ENCODE results near the gene TMEM266.

Gene TMEM266

DNA sequence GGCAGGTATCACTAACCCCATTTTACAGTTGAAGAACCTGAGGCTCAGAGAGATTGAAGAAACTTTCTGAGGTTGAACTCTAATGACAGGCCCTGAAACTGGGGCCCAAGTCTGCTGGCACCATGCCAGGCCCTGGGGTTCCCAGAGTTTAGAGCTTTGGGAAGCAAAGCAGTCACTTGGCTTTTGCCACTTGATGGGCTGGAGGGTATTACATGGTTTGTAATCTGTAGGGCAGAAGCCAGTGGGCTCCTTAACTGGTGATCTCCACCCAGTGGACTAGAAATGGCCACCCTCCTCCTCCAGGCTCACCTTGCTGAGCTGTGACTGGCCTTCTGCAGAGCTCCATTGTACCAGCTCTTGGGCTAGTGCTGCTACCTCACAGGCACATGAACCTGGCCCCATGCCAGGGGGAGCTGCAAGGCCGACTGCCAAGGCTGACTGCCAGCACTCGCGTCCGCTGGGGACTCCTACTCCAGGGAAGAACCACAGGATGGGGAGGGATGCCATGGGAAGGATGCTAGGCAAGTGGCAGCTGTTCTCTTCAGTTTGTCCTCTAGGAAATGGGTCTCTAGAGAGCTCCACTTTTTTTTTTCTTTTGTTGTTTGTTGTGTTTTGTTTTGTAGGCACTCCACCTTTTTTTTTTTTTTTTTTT is 146.7 kb downstream of the TMEM266 start:
- DNase-seq: no peak
- H3K27me3 ChIP-seq (replicated peaks; ENCODE audit: control insufficient read depth, insufficient read depth, low read length, poor library complexity, severe bottlenecking): no peaks in the 10 kb centered on the region
- no peaks in the 10 kb centered on the region for H3K4me1 ChIP-seq (ENCODE audit: control insufficient read depth, insufficient read depth, low read length, poor library complexity, severe bottlenecking)

GRCh38 chr15:76208084-76208785 is 148.4 kb downstream of the TMEM266 start:
- Histone ChIP-seq H3K27me3 (replicated peaks; ENCODE audit: control insufficient read depth, insufficient read depth, low read length, poor library complexity, severe bottlenecking) (no peaks in the 10 kb centered on the region), H3K27ac (ENCODE audit: insufficient read depth, low read length, poor library complexity, severe bottlenecking) (no peak overlapping the region), H3K4me1 (ENCODE audit: control insufficient read depth, insufficient read depth, low read length, poor library complexity, severe bottlenecking) (no peaks in the 10 kb centered on the region), H3K4me3 (ENCODE audit: insufficient read depth, low read depth, low read length, poor library complexity, severe bottlenecking) (no peak overlapping the region), H3K36me3 (ENCODE audit: control insufficient read depth, insufficient read depth, low read length) (peaks cover 22% of the 10 kb centered on the region), H3K9me3 (ENCODE audit: control insufficient read depth, low read length) (no peaks in the 10 kb centered on the region)
- DNase-seq: no peak

More for the DNA sequence above, 146.7 kb downstream of the TMEM266 start:
- Histone ChIP-seq H3K9me3 (ENCODE audit: control insufficient read depth, low read length) (no peaks in the 10 kb centered on the region), H3K27ac (ENCODE audit: insufficient read depth, low read length, poor library complexity, severe bottlenecking) (no peak overlapping the region), H3K4me3 (ENCODE audit: insufficient read depth, low read depth, low read length, poor library complexity, severe bottlenecking) (no peak overlapping the region), H3K36me3 (ENCODE audit: control insufficient read depth, insufficient read depth, low read length) (peaks cover 14% of the 10 kb centered on the region)

DNA sequence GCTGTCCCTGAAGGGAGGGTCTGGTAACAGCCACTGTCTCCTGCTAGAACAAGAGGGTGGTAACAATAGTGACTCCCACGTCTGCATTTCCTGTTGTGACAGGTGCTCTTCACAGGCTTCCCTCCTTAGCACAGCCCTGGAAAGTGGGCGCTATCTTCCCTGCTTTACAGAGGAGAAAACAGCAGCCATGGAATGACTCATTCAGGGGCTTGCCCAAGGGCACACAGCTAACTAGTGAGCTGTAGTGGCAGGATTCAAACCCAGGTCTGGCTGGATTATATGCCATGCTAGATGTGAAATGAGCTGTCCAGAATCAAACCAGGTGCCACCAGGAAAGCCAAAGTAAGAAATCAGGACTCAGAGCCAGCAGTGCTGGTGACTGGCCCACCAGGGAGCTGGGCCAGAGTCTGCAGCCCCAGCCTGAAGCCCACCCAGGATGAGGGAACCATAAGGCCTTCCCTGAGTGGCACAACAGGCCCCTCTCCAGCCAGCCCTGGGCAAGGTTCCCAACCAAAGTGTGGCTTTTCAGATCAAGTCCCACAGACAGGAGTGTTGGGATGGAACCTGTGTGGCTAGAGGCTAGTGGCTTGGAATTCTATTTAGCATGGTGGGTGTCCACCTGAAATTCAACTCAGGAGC is 149.1 kb downstream of the TMEM266 start:
- H3K4me1 ChIP-seq (ENCODE audit: control insufficient read depth, insufficient read depth, low read length, poor library complexity, severe bottlenecking): no peaks in the 10 kb centered on the region
- DNase-seq: no peak

DNA sequence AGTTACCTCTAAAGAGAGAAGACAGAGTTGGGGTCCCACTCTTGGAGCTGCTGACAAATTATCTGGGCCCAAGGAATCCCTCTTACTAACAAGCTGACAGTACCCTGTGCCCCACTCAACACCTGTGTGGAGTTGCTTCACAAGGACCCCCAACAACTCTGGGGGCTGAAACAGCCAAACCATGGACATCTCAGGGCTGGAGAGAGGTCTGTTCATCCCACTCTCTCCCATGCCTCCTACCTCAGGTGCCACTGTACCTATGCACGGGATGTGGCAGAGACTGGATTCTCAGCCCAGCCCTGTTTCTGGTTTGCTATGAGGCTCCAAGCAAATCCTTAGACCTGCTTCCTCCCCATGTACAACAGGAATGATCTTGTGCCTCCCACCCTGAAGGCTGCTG is 149.7 kb downstream of the TMEM266 start:
- Histone ChIP-seq H3K9me3 (ENCODE audit: control insufficient read depth, low read length) (no peaks in the 10 kb centered on the region), H3K4me1 (ENCODE audit: control insufficient read depth, insufficient read depth, low read length, poor library complexity, severe bottlenecking) (no peaks in the 10 kb centered on the region), H3K4me3 (ENCODE audit: insufficient read depth, low read depth, low read length, poor library complexity, severe bottlenecking) (no peak overlapping the region), H3K36me3 (ENCODE audit: control insufficient read depth, insufficient read depth, low read length) (peaks cover 25% of the 10 kb centered on the region), H3K27ac (ENCODE audit: insufficient read depth, low read length, poor library complexity, severe bottlenecking) (no peak overlapping the region), H3K27me3 (replicated peaks; ENCODE audit: control insufficient read depth, insufficient read depth, low read length, poor library complexity, severe bottlenecking) (no peaks in the 10 kb centered on the region)
- DNase-seq: no peak

More for the DNA sequence above, 149.1 kb downstream of the TMEM266 start:
- Histone ChIP-seq H3K27ac (ENCODE audit: insufficient read depth, low read length, poor library complexity, severe bottlenecking) (no peak overlapping the region), H3K36me3 (ENCODE audit: control insufficient read depth, insufficient read depth, low read length) (peaks cover 25% of the 10 kb centered on the region), H3K9me3 (ENCODE audit: control insufficient read depth, low read length) (no peaks in the 10 kb centered on the region), H3K27me3 (replicated peaks; ENCODE audit: control insufficient read depth, insufficient read depth, low read length, poor library complexity, severe bottlenecking) (no peaks in the 10 kb centered on the region), H3K4me3 (ENCODE audit: insufficient read depth, low read depth, low read length, poor library complexity, severe bottlenecking) (no peak overlapping the region)

DNA sequence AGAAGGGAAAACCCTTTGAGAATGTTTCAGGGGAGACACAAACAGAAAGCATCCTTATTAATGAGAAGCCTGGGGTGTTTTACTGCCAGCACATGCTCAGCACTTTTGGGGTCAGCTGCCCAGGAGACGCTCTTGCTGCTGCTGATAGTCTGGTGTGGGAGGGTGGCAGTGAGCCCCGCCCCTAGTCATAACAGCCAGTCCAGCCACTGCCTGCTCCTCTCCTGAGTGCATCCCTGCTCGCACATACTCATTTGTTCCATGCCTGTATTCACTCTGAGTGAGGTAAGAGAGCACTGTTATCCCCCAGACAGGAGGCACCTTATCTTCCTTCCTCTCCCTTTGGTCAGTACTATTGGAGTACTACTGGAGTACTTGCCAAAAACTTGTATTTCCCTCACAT is 150.2 kb downstream of the TMEM266 start:
- Histone ChIP-seq H3K4me3 (ENCODE audit: insufficient read depth, low read depth, low read length, poor library complexity, severe bottlenecking) (no peak overlapping the region), H3K27ac (ENCODE audit: insufficient read depth, low read length, poor library complexity, severe bottlenecking) (no peak overlapping the region), H3K4me1 (ENCODE audit: control insufficient read depth, insufficient read depth, low read length, poor library complexity, severe bottlenecking) (no peaks in the 10 kb centered on the region), H3K27me3 (replicated peaks; ENCODE audit: control insufficient read depth, insufficient read depth, low read length, poor library complexity, severe bottlenecking) (no peaks in the 10 kb centered on the region), H3K9me3 (ENCODE audit: control insufficient read depth, low read length) (no peaks in the 10 kb centered on the region), H3K36me3 (ENCODE audit: control insufficient read depth, insufficient read depth, low read length) (peaks cover 29% of the 10 kb centered on the region)
- DNase-seq: no peak

DNA sequence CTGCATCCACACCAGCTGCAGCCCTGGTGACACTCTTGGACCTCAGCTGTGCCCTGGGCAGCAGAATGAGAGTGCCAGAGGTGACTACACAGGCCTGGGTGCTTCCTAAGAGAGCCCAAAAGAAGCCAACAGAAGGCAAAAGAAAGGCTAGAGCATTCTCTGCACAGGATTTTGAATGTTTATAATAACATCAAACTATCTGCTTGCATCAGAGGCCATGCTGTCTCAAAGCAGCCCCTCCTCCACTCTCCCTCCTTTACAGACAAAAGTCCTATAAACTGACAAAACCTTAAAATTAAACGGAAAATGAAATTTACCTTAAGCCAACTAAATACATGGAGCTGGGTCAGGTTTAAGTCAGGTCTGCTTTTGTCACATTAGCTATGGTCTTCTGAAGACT is 155.8 kb downstream of the TMEM266 start:
- H3K27ac ChIP-seq (ENCODE audit: insufficient read depth, low read length, poor library complexity, severe bottlenecking): no peak overlapping the region
- H3K4me3 ChIP-seq (ENCODE audit: insufficient read depth, low read depth, low read length, poor library complexity, severe bottlenecking): no peak overlapping the region
- peaks cover 33% of the 10 kb centered on the region for H3K36me3 ChIP-seq (ENCODE audit: control insufficient read depth, insufficient read depth, low read length)
- H3K27me3 ChIP-seq (replicated peaks; ENCODE audit: control insufficient read depth, insufficient read depth, low read length, poor library complexity, severe bottlenecking): no peaks in the 10 kb centered on the region
- H3K4me1 ChIP-seq (ENCODE audit: control insufficient read depth, insufficient read depth, low read length, poor library complexity, severe bottlenecking): no peaks in the 10 kb centered on the region
- no peak for DNase-seq
- H3K9me3 ChIP-seq (ENCODE audit: control insufficient read depth, low read length): no peaks in the 10 kb centered on the region

GRCh38 chr15:76217029-76217881 is 157.5 kb downstream of the TMEM266 start:
- no peak overlapping the region for H3K4me3 ChIP-seq (ENCODE audit: insufficient read depth, low read depth, low read length, poor library complexity, severe bottlenecking)
- H3K36me3 ChIP-seq (ENCODE audit: control insufficient read depth, insufficient read depth, low read length): peaks cover 21% of the 10 kb centered on the region
- no peaks in the 10 kb centered on the region for H3K9me3 ChIP-seq (ENCODE audit: control insufficient read depth, low read length)
- H3K27ac ChIP-seq (ENCODE audit: insufficient read depth, low read length, poor library complexity, severe bottlenecking): no peak overlapping the region
- H3K4me1 ChIP-seq (ENCODE audit: control insufficient read depth, insufficient read depth, low read length, poor library complexity, severe bottlenecking): no peaks in the 10 kb centered on the region
- no peaks in the 10 kb centered on the region for H3K27me3 ChIP-seq (replicated peaks; ENCODE audit: control insufficient read depth, insufficient read depth, low read length, poor library complexity, severe bottlenecking)
- DNase-seq: no peak

DNA sequence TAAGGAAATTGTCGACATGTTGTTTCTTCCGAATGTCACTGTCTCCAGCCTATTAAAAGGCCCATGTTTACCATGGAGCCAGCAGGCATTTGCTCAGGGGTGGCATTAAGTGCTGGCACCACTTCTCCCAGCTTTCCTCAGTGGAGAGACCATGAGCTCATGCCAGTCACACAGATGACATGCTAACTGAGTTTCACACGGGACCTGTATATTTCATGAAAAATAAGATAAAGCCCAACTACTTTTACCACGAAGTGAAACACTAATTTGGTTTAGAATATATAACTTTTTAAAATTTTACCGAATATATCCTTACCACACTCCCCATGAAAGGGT is 158.1 kb downstream of the TMEM266 start:
- Histone ChIP-seq H3K9me3 (ENCODE audit: control insufficient read depth, low read length) (no peaks in the 10 kb centered on the region), H3K27me3 (replicated peaks; ENCODE audit: control insufficient read depth, insufficient read depth, low read length, poor library complexity, severe bottlenecking) (no peaks in the 10 kb centered on the region), H3K36me3 (ENCODE audit: control insufficient read depth, insufficient read depth, low read length) (peaks cover 21% of the 10 kb centered on the region), H3K4me3 (ENCODE audit: insufficient read depth, low read depth, low read length, poor library complexity, severe bottlenecking) (no peak overlapping the region), H3K4me1 (ENCODE audit: control insufficient read depth, insufficient read depth, low read length, poor library complexity, severe bottlenecking) (no peaks in the 10 kb centered on the region), H3K27ac (ENCODE audit: insufficient read depth, low read length, poor library complexity, severe bottlenecking) (no peak overlapping the region)
- DNase-seq: no peak

- Histone ChIP-seq H3K9me3 (ENCODE audit: control insufficient read depth, low read length) (no peaks in the 10 kb centered on the region), H3K36me3 (ENCODE audit: control insufficient read depth, insufficient read depth, low read length) (peaks cover 13% of the 10 kb centered on the region), H3K27me3 (replicated peaks; ENCODE audit: control insufficient read depth, insufficient read depth, low read length, poor library complexity, severe bottlenecking) (no peaks in the 10 kb centered on the region), H3K4me3 (ENCODE audit: insufficient read depth, low read depth, low read length, poor library complexity, severe bottlenecking) (no peak overlapping the region), H3K27ac (ENCODE audit: insufficient read depth, low read length, poor library complexity, severe bottlenecking) (no peak overlapping the region), H3K4me1 (ENCODE audit: control insufficient read depth, insufficient read depth, low read length, poor library complexity, severe bottlenecking) (no peaks in the 10 kb centered on the region)
- no peak for DNase-seq
Measured at GRCh38 chr15:76221085-76221767, 161.4 kb downstream of the TMEM266 start.

Measured in effector memory CD4-positive, alpha-beta T cell (primary cell).